Tibial nerve (tissue), 4 donors: ENCODE measurements around the gene SUMF1. TPM values are rescaled to one million over a fixed set of nuclear protein-coding genes. Genes with fewer than 3 reads are reported as not detected.

Experiments
- DNase-seq, 2 donors: peaks; one replicate each; pipeline ENCODE4 v3.0.0-alpha.2; 2019; ENCODE audit warnings: low spot score in 2 of 2
- H3K27ac ChIP-seq, 4 donors: fragments of 200-600 bp; sonication (generic) in 3 of 4; one replicate each; pipeline ENCODE4 v1.5.1; 2017 to 2019; ENCODE audit warnings: mild to moderate bottlenecking in 1 of 4
- H3K27me3 ChIP-seq, 2 donors: fragments of 200-600 bp; sonication (generic) in 1 of 2; one replicate each; pipeline versions ENCODE4 v1.5.1 to v1.6.0; 2017 to 2019
- H3K36me3 ChIP-seq, 3 donors: fragments of 200-600 bp; sonication (generic); one replicate each; pipeline ENCODE4 v1.5.1; 2018 to 2019
- H3K4me1 ChIP-seq, 4 donors: fragments of 200-600 bp; sonication (generic) in 3 of 4; one replicate each; pipeline ENCODE4 v1.5.1; 2017 to 2019
- H3K4me3 ChIP-seq, 4 donors: fragments of 200-600 bp; sonication (generic) in 3 of 4; one replicate each; pipeline ENCODE4 v1.5.1; 2017 to 2019; ENCODE audit warnings: mild to moderate bottlenecking in 1 of 4, moderate library complexity in 1 of 4
- H3K9me3 ChIP-seq, 4 donors: fragments of 200-600 bp; sonication (generic) in 3 of 4; one replicate each; pipeline ENCODE4 v1.5.1; 2017 to 2019
- CTCF ChIP-seq, 5 experiments: fragments of 200-600 bp in 3 of 5; fragments of 450-650 bp in 2 of 5; sonication (generic) in 3 of 5; IDR thresholded peaks; one replicate each; pipeline ENCODE4 v1.5.1; 2016 to 2019; ENCODE audit warnings: antibody characterized with exemption in 5 of 5, mild to moderate bottlenecking in 3 of 5, moderate library complexity in 2 of 5
- EP300 ChIP-seq, 2 donors: sonication (generic); formaldehyde crosslinking; IDR thresholded peaks; one replicate each; pipeline ENCODE4 v1.6.1; 2017; ENCODE audit warnings: antibody characterized with exemption in 2 of 2, mild to moderate bottlenecking in 1 of 2
- POLR2A ChIP-seq, 2 donors: fragments of 450-650 bp; IDR thresholded peaks; one replicate each; pipeline ENCODE4 v1.6.1; 2017; ENCODE audit warnings: antibody characterized with exemption in 2 of 2, mild to moderate bottlenecking in 2 of 2, moderate library complexity in 2 of 2
- WGBS, 2 donors: methylation state at CpG; one replicate each; pipeline ENCODE4 v1.1.5; 2018; 5-methylcytosine and 5-hydroxymethylcytosine counted together
- total RNA-seq, 4 donors: library from RNA; depleted of rRNA; stranded (reverse); fragments of >200 nt; gene quantifications; one replicate each; pipeline ENCODE4 v1.1.0, GENCODE V29; 2016

The SUMF1 gene
- total RNA-seq, 4 donors from 2014 or later, result 49.2 to 70.6 (median 63.8) TPM

- H3K4me1 ChIP-seq, result no peaks in the 10 kb centered on the region
- 80 to 95% methylated on average over 2 of the region's 2 CpGs for WGBS, 2 donors
- no peaks in the 10 kb centered on the region for H3K9me3 ChIP-seq
- DNase-seq, result no peak
- no peak overlapping the region for H3K4me3 ChIP-seq
- peaks cover 0 to 34% (median 0%) of the 10 kb centered on the region in 3 donors for H3K36me3 ChIP-seq
- H3K27me3 ChIP-seq, result no peaks in the 10 kb centered on the region
- no peak overlapping the region for H3K27ac ChIP-seq
- TF ChIP-seq CTCF (IDR thresholded peaks at IDR 0.05) (no peak), EP300 (IDR thresholded peaks at IDR 0.05) (no peak), POLR2A (IDR thresholded peaks at IDR 0.05) (no peak)
Observed at GRCh38 chr3:4421121-4421520, 45.9 kb downstream of the SUMF1 start.

GRCh38 chr3:4419920-4420319, 47.1 kb downstream of the SUMF1 start:
- no peak for DNase-seq
- Histone ChIP-seq H3K9me3 (no peaks in the 10 kb centered on the region), H3K36me3 (peaks cover 0 to 44% (median 0%) of the 10 kb centered on the region in 3 donors), H3K4me3 (no peak overlapping the region), H3K27me3 (no peaks in the 10 kb centered on the region), H3K4me1 (no peaks in the 10 kb centered on the region), H3K27ac (no peak overlapping the region)
- TF ChIP-seq EP300 (IDR thresholded peaks at IDR 0.05) (no peak), CTCF (IDR thresholded peaks at IDR 0.05) (no peak), POLR2A (IDR thresholded peaks at IDR 0.05) (no peak)
- WGBS, 2 donors, result 96 to 100% methylated on average over 1 of the region's 1 CpG

GRCh38 chr3:4419386-4419785, 47.7 kb downstream of the SUMF1 start:
- Histone ChIP-seq H3K27me3 (no peaks in the 10 kb centered on the region), H3K36me3 (peaks cover 0 to 49% (median 0%) of the 10 kb centered on the region in 3 donors), H3K9me3 (no peaks in the 10 kb centered on the region), H3K4me3 (no peak overlapping the region), H3K27ac (no peak overlapping the region), H3K4me1 (no peaks in the 10 kb centered on the region)
- TF ChIP-seq POLR2A (IDR thresholded peaks at IDR 0.05), result no peak
- TF ChIP-seq EP300 (IDR thresholded peaks at IDR 0.05), result no peak
- no peak for TF ChIP-seq CTCF (IDR thresholded peaks at IDR 0.05)
- 85 to 86% methylated on average over 3 of the region's 3 CpGs for WGBS, 2 donors
- no peak for DNase-seq

- no peaks in the 10 kb centered on the region for H3K27me3 ChIP-seq
- 75 to 78% methylated on average over 4 of the region's 4 CpGs for WGBS, 2 donors
- H3K4me1 ChIP-seq, result no peaks in the 10 kb centered on the region
- no peak overlapping the region for H3K4me3 ChIP-seq
- TF ChIP-seq EP300 (IDR thresholded peaks at IDR 0.05), result no peak
- DNase-seq, result no peak
- no peak overlapping the region for H3K27ac ChIP-seq
- H3K9me3 ChIP-seq, result no peaks in the 10 kb centered on the region
- H3K36me3 ChIP-seq, result peaks cover 0 to 60% (median 0%) of the 10 kb centered on the region in 3 donors
Observed at GRCh38 chr3:4418156-4418555, 48.9 kb downstream of the SUMF1 start.

GRCh38 chr3:4417449-4417848, 49.6 kb downstream of the SUMF1 start:
- Histone ChIP-seq H3K9me3 (no peaks in the 10 kb centered on the region), H3K4me3 (no peak overlapping the region), H3K4me1 (no peaks in the 10 kb centered on the region), H3K27ac (peak overlapping the region in 1 of 4 donors; percentile 12), H3K36me3 (peaks cover 0 to 67% (median 0%) of the 10 kb centered on the region in 3 donors), H3K27me3 (no peaks in the 10 kb centered on the region)
- no peak for DNase-seq
- TF ChIP-seq CTCF (IDR thresholded peaks at IDR 0.05) (no peak), EP300 (IDR thresholded peaks at IDR 0.05) (no peak), POLR2A (IDR thresholded peaks at IDR 0.05) (no peak)
- 59 to 61% methylated on average over 1 of the region's 1 CpG for WGBS, 2 donors

- no peak for DNase-seq
- WGBS, 2 donors, result 74 to 87% methylated on average over 6 of the region's 6 CpGs
Observed at GRCh38 chr3:4416961-4417360, 50.1 kb downstream of the SUMF1 start.

More at GRCh38 chr3:4416961-4417360, 50.1 kb downstream of the SUMF1 start:
- Histone ChIP-seq H3K27me3 (no peaks in the 10 kb centered on the region), H3K36me3 (peaks cover 0 to 72% (median 0%) of the 10 kb centered on the region in 3 donors), H3K9me3 (no peaks in the 10 kb centered on the region), H3K4me1 (no peaks in the 10 kb centered on the region), H3K4me3 (no peak overlapping the region), H3K27ac (peak overlapping the region in 1 of 4 donors; percentile 12)
- no peak for TF ChIP-seq EP300 (IDR thresholded peaks at IDR 0.05)
- TF ChIP-seq CTCF (IDR thresholded peaks at IDR 0.05), result no peak
- no peak for TF ChIP-seq POLR2A (IDR thresholded peaks at IDR 0.05)
